Body of pancreas (tissue), 4 donors: ENCODE results near the gene ZBTB43.

Source experiments
- CTCF ChIP-seq, 7 experiments: fragments of 450-650 bp in 4 of 7; fragments of 200-600 bp in 3 of 7; sonication (generic) in 3 of 7; IDR thresholded peaks; one replicate each; pipeline ENCODE4 v1.5.1; 2016 to 2019; ENCODE audit warnings: antibody characterized with exemption in 7 of 7
- POLR2A ChIP-seq, 3 donors: fragments of 450-650 bp; IDR thresholded peaks; one replicate each; pipeline ENCODE4 v1.6.1; 2016; ENCODE audit warnings: antibody characterized with exemption in 3 of 3, mild to moderate bottlenecking in 2 of 3

- no peak for TF ChIP-seq CTCF (IDR thresholded peaks at IDR 0.05)
- no peak for TF ChIP-seq POLR2A (IDR thresholded peaks at IDR 0.05)
These were observed 13.2 kb upstream of the ZBTB43 start for GRCh38 chr9:126791406-126792230.
